Activated CD4-positive, alpha-beta T cell treated with anti-CD3 and anti-CD28 coated beads for 1 hour (primary cell): ENCODE results near the gene SLITRK6.
"Not testable (repeated sequence)": the region's sequence is repeated elsewhere in the genome, so short reads cannot be mapped to it uniquely, and the experiment has no call there.

Experiments used
- DNase-seq: peaks from one replicate; pipeline ENCODE4 v3.0.0-alpha.2; 2020

Gene SLITRK6, protein sequence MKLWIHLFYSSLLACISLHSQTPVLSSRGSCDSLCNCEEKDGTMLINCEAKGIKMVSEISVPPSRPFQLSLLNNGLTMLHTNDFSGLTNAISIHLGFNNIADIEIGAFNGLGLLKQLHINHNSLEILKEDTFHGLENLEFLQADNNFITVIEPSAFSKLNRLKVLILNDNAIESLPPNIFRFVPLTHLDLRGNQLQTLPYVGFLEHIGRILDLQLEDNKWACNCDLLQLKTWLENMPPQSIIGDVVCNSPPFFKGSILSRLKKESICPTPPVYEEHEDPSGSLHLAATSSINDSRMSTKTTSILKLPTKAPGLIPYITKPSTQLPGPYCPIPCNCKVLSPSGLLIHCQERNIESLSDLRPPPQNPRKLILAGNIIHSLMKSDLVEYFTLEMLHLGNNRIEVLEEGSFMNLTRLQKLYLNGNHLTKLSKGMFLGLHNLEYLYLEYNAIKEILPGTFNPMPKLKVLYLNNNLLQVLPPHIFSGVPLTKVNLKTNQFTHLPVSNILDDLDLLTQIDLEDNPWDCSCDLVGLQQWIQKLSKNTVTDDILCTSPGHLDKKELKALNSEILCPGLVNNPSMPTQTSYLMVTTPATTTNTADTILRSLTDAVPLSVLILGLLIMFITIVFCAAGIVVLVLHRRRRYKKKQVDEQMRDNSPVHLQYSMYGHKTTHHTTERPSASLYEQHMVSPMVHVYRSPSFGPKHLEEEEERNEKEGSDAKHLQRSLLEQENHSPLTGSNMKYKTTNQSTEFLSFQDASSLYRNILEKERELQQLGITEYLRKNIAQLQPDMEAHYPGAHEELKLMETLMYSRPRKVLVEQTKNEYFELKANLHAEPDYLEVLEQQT

DNA sequence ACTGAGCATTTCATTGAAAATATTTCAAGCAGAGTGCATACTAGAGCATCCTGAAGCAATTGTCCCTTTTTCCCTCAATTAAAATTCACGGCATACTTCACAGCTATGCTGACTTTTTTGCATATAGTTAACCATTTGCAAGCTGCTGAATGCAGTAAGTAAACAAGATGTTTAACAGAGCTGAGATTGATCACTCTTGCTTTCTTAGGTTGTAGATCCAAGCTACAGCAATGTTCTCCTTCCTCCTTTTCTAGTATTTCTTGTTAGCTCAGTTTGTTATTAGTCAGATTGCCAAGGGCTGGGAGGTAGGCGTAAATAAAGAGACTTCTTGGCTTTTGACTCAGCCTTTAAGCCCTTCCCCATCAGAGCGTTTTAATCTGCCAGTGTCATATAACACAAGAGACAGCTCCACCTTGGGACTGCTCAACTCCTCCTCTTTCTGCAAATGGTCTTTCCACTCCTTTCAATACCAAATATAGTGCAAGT, at the start of gene SLITRK6:
Gene SLITRK6, minus strand, starts transcription at position 323 of the 486 bp plus-strand sequence. CDS start 2,911 bp downstream, outside the sequence.
- no peak for DNase-seq

DNA sequence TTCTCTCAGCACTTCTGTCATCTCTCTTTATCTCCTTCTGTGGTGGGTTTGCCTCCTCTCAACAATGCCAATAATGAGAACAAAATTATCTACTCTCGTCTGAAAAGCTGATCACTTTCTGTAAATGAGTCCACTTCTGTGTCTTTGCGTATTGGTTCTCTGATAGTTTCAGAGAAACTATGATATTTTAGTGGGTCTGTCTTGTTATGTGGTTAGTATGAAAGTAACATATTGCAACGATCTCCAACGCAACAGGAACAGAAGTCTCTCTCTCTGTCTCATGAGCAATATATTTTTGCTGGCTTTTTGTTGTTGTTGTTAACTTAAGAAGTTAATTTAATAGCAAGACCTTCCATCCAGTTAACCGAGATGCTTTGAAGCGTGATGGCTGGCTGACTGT, 47.8 kb upstream of the SLITRK6 start:
- no peak for DNase-seq

DNA sequence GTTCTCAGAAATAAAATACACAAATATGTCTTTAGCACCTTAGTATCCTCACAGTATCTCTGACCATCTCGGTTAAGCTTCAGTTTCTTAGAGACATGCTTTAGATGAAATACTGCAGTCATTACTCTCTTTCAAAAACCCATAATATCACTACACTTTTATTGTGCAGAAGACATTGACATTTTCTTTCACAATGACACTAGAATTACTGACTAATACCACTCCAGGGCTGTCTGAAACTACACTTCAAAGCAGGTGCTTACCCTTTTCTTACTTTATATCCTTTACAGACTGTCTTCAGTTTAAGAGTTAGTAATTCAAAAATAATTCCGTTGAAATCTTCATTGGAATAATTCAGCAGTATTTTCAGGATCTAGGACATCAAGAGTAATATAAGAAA, 42.2 kb upstream of the SLITRK6 start:
- DNase-seq, result no peak

DNA sequence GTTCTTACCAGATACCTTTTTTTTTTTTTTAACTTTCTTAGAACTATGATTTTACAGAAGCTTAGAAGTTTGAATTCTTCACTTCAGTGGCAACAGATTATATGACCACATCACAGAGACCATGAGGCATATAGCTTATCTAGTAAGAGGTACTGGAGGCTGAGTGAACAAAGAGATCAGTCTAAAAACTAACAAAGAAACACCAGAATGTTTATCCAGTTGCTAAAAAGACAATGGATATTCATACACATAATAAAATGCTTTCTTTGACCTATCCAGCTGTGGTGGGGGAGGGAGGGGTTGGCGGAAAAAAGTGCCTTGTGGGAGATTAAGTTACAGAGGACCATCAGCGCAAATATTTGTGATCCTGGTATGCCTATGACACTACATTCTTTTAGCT, 34.7 kb upstream of the SLITRK6 start:
- DNase-seq, result no peak

DNA sequence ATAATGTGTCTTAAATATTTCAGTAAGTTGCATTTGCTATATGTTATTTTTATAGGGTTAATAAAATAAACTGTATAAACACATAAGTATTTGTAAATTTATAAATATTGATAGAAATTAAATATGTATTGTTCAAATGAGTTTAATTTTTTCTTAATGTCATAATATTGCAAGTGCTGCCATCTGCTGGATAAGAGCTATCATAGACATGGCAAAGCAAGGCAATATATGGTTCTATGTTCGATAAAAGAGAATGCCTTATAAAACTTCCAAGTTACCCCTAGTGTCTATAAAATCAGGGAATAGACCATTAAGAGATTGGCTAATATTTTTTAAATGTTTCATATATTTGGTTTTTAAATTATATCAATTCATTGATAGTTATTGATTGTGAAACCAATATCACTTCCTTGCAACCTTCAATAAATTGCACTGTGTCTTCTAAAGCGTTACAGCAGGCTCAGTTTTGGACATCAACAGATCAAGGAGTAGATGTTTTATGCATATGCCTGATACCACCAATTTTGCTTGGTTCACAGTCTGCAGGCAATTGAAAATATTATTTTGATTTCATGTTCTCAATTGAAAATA, 29.0 kb upstream of the SLITRK6 start:
- no peak for DNase-seq

DNA sequence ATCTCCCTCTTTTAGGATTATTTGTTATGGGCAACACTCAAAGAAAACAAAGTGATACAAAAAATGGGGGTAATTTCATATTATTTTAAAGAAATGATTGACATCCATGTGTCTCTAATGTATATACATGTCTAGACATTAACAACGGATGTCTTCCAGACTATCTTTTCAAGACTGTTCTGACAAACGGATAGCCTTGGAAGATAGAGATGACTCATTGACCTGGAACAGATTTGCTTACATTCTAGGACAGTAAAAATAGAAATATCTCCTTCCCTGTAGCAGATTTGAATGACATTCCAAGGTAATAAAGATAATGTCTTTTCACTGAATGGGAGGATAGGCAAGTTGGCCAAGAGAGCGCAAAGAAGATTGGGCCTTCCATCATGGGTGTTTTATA, 26.2 kb upstream of the SLITRK6 start:
- no peak for DNase-seq

DNA sequence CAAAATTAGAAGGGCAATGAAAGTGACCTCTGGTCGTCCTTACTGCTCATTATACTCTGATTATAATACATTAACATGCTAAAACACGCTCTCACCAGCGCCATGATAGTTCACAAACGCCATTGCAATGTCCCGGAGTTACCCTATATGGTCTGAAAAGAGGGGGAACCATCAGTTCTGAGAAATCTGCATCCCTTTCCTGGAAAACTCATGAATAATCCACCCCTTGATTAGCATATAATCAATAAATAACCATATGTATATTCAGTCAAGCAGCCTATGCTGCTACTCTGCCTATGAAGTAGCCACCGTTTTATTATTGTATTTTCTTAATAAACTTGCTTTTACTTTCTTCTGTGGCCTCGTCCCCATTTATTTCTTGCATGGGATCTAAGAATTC, 24.6 kb upstream of the SLITRK6 start:
- no peak for DNase-seq

DNA sequence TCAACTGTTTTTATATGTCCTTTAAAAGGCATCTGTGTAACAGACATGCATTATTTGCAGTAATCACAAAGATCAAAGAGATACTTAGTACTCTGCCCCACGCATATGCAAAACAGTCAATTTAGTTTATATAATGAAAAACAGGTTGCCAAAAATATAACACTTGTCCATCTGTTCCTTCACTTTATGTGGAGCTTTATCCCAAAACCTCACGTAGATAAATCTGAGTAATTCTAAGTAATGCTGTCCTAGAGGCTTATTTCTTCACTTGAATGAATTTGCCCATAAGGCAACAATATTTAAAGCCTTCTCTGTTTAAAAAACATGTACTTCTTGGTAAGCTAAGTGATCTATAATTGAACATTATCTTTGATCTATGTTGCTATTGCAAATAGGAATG, 20.3 kb upstream of the SLITRK6 start:
- no peak for DNase-seq

DNA sequence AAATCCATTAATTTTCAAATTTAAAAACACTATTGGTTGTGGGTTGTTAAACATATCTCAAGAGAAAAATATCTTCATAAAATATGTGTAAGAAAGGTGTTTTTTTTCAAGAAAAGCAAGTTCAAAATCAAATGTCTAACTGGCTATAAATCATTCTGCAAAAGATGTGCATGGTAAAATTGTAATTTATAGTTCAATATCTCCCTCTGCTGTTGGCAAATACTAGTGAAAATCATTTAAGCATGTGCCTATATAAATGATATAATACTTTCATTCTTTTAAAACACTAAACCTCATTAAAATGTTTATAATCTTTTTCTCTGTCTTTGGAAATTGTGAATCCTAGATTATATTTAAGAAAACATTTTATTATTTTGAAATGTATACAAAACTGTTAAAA, 17.2 kb upstream of the SLITRK6 start:
- DNase-seq, result no peak

DNA sequence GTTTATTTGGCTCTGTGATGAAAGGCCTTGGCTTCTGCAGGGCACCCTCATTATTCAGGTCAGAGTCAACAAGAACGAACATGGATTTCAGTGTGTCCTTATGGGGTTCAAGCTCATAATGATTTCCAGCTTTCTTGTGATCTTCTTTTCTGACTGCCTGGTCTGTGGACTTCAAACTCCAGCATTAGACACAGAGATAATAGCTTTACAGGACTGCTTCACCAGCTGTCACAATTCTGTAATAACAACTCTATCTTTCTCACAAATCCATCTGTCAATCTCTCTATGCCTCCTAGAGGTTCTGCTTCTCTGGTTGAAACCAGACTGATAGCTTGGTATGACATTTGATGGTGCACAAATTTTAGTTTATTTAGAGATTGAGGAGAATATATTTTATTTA, 13.1 kb upstream of the SLITRK6 start:
- DNase-seq, result no peak

DNA sequence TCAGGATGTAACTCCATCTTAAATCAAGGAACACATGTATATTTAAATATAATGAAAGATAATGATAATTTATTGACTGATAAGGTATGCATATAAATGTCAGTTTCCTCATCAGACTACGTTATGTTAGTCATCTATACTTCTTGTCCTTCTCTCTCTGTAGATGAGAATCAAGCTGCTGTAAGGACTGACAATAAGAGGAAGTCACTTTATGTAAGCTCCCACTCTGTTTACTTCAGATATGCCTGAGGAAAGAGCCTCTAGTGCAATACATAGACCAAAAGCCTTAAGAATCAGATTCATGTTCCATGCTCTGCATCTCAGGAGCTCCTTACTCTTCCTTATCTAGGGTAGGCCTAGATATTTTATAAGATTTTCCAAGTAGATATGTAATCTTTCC, 9.6 kb upstream of the SLITRK6 start:
- no peak for DNase-seq

DNA sequence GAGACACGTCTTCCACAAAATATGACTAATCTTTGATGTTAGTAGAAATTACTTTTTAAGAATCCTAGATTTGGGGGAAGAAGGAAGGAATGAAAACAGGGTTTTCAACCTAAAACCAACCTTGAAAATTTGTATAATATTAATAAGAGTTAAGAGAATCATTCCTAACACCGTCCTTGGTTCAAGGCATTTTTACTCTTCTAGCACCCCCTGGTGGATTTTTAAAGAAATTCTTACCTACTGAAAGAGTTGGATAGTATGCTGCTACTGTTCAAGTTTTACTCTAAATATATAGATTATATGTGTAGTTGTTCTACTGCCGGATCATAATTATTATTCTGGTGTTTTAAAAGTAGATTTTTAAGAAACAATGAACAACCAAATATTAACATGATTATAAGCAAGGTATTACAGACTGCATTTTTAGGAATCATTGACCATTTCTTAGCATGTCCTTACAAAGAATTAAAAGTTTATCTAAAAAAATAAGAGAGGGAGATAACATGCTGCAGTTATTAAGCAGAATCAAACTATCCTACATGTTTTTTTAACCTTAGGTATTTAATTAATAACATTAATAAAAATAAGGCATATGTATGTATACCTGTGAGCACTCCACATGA, 7.4 kb upstream of the SLITRK6 start:
- DNase-seq, result no peak

DNA sequence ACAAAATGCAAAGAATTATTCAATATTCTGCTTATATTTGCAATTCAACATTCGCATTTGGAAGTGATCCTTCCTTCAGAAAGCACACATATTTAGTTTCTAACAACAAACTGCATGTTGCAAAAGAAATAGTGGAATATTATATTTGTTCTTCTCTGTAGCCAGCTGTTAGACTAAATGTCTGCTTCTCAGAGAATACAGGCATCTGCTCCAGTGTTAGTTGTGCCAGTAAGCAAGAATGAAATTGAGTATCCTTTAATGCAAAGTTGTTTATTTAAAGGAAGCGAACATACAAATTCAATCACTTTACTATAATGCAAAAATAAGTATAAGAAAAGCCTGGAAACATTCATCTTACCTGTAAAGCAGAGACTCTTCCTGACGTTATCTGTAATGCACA, 663 bp downstream of the SLITRK6 start:
- DNase-seq, result no peak

DNA sequence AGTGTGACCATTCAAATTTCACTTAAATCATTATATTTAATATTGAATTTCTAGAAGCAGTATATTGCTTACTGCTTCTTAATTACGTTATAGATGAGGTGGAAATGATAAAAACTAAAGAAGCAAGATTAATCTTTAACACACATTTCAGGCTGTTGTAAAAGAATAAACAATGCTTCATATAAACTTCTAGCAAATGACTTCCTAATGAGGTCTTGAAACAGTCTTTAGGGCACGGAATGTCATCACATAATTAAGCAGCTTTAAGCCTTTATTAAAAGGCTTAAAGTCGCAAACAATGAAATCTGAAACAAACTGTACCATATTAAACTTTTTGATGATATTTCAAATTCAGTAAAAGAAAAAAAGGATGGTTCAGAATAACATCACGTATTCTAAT, 1.9 kb downstream of the SLITRK6 start:
- no peak for DNase-seq

DNA sequence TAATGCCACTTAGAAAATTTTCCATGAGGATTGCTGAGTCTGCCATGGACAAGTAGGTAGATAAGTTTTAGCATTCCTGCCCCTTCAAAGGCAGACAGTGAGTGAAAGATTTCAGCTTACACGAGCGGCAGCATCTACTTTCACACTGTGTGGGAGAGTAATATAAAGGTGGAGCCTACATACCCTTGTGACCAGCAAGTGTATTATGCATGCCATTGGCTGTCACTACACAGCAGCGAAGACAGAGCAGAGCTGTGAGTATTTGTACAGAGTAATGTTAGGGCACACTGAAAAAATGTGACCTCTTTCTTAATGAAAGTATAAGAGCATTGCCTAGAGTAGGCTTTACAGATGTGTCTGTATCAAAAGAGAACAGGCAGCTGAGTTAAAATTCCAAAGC, 14.0 kb downstream of the SLITRK6 start:
- no peak for DNase-seq

DNA sequence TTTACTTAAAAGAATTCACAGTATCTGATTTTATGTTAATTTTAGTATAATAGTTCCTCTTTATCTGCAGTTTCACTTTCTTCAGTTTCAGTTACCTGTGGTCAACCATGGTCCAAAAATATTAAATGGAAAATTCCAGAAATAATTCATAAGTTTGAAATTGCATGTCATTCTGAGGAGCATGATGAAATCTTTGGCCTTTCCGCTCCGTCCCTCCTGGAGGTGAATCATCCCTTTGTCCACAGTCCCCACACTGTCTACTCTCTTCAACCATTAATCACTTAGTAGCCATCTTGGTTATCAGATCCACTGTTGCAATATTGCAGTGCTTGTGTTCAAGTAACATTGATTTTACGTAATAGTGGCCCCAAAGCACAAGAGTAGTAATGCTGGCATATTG, 26.9 kb downstream of the SLITRK6 start:
- no peak for DNase-seq

DNA sequence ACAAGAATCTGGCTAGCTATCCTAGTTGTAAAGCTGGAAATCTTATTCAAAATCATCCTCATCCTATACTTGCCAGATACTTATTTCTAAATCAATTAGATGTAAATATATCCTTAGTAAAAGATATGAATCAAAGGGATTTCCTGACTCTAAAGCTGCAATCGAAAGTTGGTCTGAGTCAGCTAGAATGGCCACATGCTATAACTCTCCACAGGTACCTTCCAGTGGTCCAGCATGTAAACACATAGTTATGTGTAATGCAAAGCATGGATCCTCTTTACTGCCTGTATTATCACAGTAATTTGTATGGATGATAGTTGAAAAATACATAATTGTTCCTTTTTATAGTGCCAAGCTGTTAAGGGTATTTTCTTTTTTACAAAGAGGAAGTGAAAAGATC, 27.4 kb downstream of the SLITRK6 start:
- no peak for DNase-seq

DNA sequence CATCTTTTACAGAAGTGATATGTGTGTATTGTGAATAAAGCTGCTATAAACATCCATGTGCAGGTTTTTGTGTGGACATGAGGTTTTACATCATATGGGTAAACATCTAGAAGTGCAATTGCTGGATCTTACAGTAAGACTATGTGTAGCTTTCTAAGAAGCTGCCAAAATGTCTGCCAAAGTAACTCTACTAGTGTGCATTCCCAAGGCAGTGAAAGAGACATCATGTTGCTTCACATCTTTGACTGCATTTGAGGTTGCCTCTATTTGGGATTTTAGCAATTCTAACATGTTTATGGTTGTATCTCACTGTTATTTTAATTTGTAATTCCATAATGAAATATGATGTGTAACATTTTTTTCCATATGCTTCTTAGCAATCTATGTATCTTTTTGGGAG, 30.3 kb downstream of the SLITRK6 start:
- DNase-seq, result no peak

DNA sequence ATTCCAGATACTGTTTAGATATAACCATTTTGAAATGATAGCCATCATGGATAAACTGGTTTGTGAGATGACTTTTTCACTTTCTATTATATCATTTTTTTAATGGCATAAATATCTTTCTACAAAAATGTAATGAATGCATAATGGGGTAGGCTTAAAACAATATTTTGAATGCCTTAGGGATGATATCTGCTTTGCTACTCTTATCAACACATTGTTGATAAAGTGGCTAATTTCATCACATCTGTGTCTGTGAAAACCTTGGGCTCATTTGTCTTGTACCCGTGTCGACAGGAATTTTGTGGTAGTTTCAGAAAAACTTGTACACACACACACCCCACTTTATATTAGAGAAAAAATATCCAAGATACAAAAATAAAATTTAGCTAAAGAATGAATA, 44.1 kb downstream of the SLITRK6 start:
- no peak for DNase-seq

DNA sequence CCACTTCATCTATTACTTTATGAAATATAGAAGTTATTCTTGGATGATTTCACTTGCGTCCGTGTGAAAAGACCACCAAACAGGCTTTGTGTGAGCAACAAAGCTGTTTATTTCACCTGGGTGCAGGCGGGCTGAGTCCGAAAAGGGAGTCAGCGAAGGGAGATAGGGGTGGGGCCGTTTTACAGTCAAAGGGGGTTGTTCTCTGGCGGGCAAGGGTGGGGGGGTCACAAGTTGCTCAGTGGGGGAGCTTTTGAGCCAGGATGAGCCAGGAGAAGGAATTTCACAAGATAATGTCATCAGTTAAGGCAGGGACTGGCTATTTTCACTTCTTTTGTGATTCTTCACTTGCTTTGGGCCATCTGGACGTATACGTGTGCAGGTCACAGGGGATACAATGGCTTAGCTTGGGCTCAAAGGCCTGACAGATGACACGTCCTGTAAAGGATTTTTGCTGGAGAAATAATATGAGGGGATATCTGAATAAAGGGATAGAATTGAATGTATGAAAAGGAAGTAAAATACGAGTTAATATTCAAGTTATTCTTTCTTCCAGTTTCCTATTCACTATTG, 55.9 kb downstream of the SLITRK6 start:
- DNase-seq, result not testable (repeated sequence)
